ENCODE data around the gene NFIX. TPM values are rescaled to one million over a fixed set of nuclear protein-coding genes. Genes with fewer than 3 reads are reported as not detected.

The NFIX gene
- total and polyA plus RNA-seq, 12 donors: 16.8 to 162 (median 138) TPM

DNA sequence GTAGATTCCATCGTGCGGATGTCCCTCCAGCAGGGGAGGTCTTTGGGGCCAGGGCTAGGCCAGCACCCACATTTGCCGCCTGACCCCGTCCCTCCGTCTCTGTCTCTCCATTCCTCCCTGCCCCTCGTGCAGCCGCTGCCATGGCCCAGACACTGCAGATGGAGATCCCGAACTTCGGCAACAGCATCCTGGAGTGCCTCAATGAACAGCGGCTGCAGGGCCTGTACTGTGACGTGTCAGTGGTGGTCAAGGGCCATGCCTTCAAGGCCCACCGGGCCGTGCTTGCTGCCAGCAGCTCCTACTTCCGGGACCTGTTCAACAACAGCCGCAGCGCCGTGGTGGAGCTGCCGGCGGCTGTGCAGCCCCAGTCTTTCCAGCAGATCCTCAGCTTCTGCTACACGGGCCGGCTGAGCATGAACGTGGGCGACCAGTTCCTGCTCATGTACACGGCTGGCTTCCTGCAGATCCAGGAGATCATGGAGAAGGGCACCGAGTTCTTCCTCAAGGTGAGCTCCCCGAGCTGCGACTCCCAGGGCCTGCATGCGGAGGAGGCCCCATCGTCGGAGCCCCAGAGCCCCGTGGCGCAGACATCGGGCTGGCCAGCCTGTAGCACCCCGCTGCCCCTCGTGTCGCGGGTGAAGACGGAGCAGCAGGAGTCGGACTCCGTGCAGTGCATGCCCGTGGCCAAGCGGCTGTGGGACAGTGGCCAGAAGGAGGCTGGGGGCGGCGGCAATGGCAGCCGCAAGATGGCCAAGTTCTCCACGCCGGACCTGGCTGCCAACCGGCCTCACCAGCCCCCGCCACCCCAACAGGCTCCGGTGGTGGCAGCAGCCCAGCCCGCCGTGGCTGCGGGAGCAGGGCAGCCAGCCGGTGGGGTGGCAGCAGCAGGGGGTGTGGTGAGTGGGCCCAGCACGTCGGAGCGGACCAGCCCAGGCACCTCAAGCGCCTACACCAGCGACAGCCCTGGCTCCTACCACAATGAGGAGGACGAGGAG is 140.1 kb downstream of the NFIX start:
- Histone ChIP-seq H3K4me1 (peaks cover 0 to 27% (median 20%) of the 10 kb centered on the region in 9 donors), H3K27ac (peak overlapping the region in 6 of 10 donors; percentile 13 to 59 (median 40)), H3K36me3 (peaks cover 0 to 52% (median 8%) of the 10 kb centered on the region in 9 donors), H3K4me3 (no peak overlapping the region), H3K27me3 (no peaks in the 10 kb centered on the region), H3K9me3 (no peaks in the 10 kb centered on the region)
- DNase-seq (no peak), ATAC-seq (peak in 2 of 8 donors; percentile 6 to 18)
- WGBS, 2 donors: 95 to 96% methylated on average over 57 to 60 of the region's 60 CpGs
- intact Hi-C loops (cut with DNase I): no loop called here
- TF ChIP-seq, protein P1, sequence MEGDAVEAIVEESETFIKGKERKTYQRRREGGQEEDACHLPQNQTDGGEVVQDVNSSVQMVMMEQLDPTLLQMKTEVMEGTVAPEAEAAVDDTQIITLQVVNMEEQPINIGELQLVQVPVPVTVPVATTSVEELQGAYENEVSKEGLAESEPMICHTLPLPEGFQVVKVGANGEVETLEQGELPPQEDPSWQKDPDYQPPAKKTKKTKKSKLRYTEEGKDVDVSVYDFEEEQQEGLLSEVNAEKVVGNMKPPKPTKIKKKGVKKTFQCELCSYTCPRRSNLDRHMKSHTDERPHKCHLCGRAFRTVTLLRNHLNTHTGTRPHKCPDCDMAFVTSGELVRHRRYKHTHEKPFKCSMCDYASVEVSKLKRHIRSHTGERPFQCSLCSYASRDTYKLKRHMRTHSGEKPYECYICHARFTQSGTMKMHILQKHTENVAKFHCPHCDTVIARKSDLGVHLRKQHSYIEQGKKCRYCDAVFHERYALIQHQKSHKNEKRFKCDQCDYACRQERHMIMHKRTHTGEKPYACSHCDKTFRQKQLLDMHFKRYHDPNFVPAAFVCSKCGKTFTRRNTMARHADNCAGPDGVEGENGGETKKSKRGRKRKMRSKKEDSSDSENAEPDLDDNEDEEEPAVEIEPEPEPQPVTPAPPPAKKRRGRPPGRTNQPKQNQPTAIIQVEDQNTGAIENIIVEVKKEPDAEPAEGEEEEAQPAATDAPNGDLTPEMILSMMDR (IDR thresholded peaks at IDR 0.05): no peak

DNA sequence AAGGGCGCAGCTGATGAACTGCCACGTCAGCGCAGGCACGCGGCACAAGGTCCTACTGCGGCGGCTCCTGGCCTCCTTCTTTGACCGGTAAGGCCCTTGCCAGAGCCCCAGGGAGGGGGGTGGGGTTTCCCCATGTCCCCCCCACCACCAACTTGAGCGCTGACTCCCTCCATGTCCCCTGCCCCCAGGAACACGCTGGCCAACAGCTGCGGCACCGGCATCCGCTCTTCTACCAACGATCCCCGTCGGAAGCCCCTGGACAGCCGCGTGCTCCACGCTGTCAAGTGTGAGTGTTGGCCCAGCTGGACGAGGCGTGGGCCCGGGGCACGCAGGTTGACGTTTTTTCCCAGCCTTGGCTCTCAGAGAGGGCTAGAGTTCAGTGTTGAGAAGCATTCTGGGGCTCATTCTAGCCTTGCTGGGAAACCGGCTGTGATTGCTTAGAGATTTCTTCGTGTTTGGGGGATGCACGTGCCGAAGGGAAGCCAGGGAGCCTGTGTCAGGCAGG is 142.1 kb downstream of the NFIX start:
- Histone ChIP-seq H3K27ac (no peak overlapping the region), H3K27me3 (no peaks in the 10 kb centered on the region), H3K4me3 (no peak overlapping the region), H3K4me1 (peaks cover 0 to 24% (median 17%) of the 10 kb centered on the region in 9 donors), H3K9me3 (no peaks in the 10 kb centered on the region), H3K36me3 (peaks cover 0 to 64% (median 8%) of the 10 kb centered on the region in 9 donors)
- DNase-seq: no peak
- TF ChIP-seq, protein P1 (IDR thresholded peaks at IDR 0.05): no peak
- no peak for ATAC-seq
- 92 to 94% methylated on average over 28 of the region's 28 CpGs for WGBS, 2 donors
- intact Hi-C loops (cut with DNase I): no loop called here

DNA sequence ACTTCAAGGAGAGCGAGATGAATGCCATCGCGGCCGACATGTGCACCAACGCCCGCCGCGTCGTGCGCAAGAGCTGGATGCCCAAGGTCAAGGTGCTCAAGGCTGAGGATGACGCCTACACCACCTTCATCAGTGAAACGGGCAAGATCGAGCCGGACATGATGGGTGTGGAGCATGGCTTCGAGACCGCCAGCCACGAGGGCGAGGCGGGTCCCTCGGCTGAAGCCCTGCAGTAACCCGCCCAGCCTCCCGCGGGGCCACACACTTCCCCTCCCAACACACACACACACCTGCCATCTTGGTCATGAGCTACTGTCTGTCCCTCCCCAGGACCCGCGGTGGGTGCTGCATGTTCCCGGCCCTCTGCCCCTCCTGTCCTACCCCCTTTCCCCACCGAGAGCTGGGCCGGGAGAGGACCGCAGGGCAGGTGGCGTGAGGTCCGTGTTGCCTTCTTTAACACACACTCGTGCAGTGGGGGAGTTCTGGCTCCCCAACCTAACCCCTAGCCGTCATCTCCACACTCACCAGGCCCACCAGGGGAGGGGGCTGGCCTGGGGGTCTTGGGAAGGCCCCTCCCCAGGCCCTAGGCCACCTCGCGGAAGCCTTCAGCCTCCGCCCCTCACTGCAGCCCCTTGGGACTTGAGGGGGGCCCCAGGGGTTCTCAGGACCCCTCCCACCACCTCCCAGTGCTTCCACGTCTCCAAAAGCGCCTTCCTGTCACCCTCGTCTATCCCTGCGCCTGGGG is 143.1 kb downstream of the NFIX start:
- Histone ChIP-seq H3K9me3 (no peaks in the 10 kb centered on the region), H3K36me3 (peaks cover 0 to 70% (median 8%) of the 10 kb centered on the region in 9 donors), H3K27me3 (no peaks in the 10 kb centered on the region), H3K4me3 (no peak overlapping the region), H3K27ac (no peak overlapping the region), H3K4me1 (peaks cover 0 to 17% (median 15%) of the 10 kb centered on the region in 9 donors)
- TF ChIP-seq, protein P1 (IDR thresholded peaks at IDR 0.05): no peak
- ATAC-seq (no peak), DNase-seq (no peak)
- intact Hi-C loops (cut with DNase I): no loop called here
- 89 to 92% methylated on average over 40 of the region's 40 CpGs for WGBS, 2 donors

DNA sequence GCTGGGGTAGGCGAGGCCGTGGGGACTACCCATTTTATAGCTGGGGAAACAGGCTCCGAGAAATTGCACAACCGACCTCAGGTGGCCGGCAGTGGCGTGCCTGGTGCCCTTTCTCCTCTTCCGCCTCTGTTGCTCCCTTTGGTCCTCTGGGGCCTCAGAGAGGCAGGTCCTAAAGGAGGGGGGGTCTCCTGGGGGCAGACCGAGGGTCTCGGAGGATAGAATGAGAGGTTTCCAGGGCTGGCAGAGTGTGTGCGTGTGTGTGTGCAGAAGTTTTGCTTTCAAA is 143.6 kb downstream of the NFIX start:
- intact Hi-C loops (cut with DNase I): no loop called here
- Histone ChIP-seq H3K36me3 (peaks cover 0 to 75% (median 10%) of the 10 kb centered on the region in 9 donors), H3K27ac (no peak overlapping the region), H3K4me1 (peaks cover 0 to 12% (median 10%) of the 10 kb centered on the region in 9 donors), H3K27me3 (no peaks in the 10 kb centered on the region), H3K9me3 (no peaks in the 10 kb centered on the region), H3K4me3 (no peak overlapping the region)
- DNase-seq: no peak
- no peak for ATAC-seq
- TF ChIP-seq, protein P1 (IDR thresholded peaks at IDR 0.05): no peak
- WGBS, 2 donors: 84% methylated on average over 10 of the region's 10 CpGs

Data from heart right ventricle (tissue), 16 donors.